Thymus (tissue), 11 donors: Measurements from ENCODE around the gene GPR31. TPM values are rescaled to one million over a fixed set of nuclear protein-coding genes. Genes with fewer than 3 reads are reported as not detected.

Source experiments
- DNase-seq, 9 donors: peaks; one replicate each; pipeline ENCODE4 v3.0.0-alpha.2; 2013; ENCODE audit warnings: low spot score in 9 of 9, low read depth in 6 of 9, missing footprints in 1 of 9
- H3K27ac ChIP-seq, 2 donors: one replicate each; pipeline ENCODE4 v1.5.1; 2013; ENCODE audit warnings: control low read depth in 1 of 2, low read depth in 1 of 2, low read length in 1 of 2, mild to moderate bottlenecking in 1 of 2, moderate library complexity in 1 of 2
- H3K27me3 ChIP-seq, 2 donors: one replicate each; pipeline ENCODE4 v1.5.1; 2013; ENCODE audit warnings: low read length in 1 of 2; ENCODE audit not compliant: control insufficient read depth in 2 of 2, insufficient read depth in 1 of 2
- H3K36me3 ChIP-seq, 2 donors: one replicate each; pipeline ENCODE4 v1.5.1; 2013; ENCODE audit warnings: low read length in 1 of 2, mild to moderate bottlenecking in 1 of 2, moderate library complexity in 1 of 2; ENCODE audit not compliant: control insufficient read depth in 2 of 2, insufficient read depth in 2 of 2
- H3K4me1 ChIP-seq, 2 donors: one replicate each; pipeline ENCODE4 v1.5.1; 2013; ENCODE audit warnings: low read length in 2 of 2; ENCODE audit not compliant: control insufficient read depth in 2 of 2, insufficient read depth in 2 of 2
- H3K4me3 ChIP-seq, 2 donors: one replicate each; pipeline ENCODE4 v1.5.1; 2013; ENCODE audit warnings: low read length in 2 of 2, control low read depth in 1 of 2, mild to moderate bottlenecking in 1 of 2
- H3K9me3 ChIP-seq, 2 donors: one replicate each; pipeline ENCODE4 v1.5.1; 2013; ENCODE audit warnings: low read length in 1 of 2, mild to moderate bottlenecking in 1 of 2; ENCODE audit not compliant: control insufficient read depth in 2 of 2, insufficient read depth in 1 of 2
- WGBS: extraction: QIAGEN DNeasy Blood & Tissue Kit; methylation state at CpG from one replicate; pipeline ENCODE4 v1.1.7; 2013; 5-methylcytosine and 5-hydroxymethylcytosine counted together
- polyA plus RNA-seq: library from polyadenylated mRNA; stranded (reverse); fragments of 200-250 nt; gene quantifications from one replicate; pipeline ENCODE4 v1.2.3, GENCODE V29; 2013
- total RNA-seq: library from RNA; stranded (reverse); fragments of 120-200 nt; gene quantifications from one replicate; pipeline ENCODE4 v1.2.4, GENCODE V29; 2013
- donor health status: healthy.

Gene GPR31
- total and polyA plus RNA-seq, 2 donors = 0.14 to 3.0 TPM

GRCh38 chr6:167112421-167112820, 45.4 kb downstream of the GPR31 start:
- H3K4me3 ChIP-seq = no peak overlapping the region
- no peaks in the 10 kb centered on the region for H3K36me3 ChIP-seq
- no peaks in the 10 kb centered on the region for H3K9me3 ChIP-seq
- 95% methylated on average over 8 of the region's 8 CpGs for WGBS
- no peak for DNase-seq
- H3K27me3 ChIP-seq = peaks cover 0 to 3% of the 10 kb centered on the region in 2 donors
- no peaks in the 10 kb centered on the region for H3K4me1 ChIP-seq
- H3K27ac ChIP-seq = peak overlapping the region in 1 of 2 donors; percentile 22

DNA sequence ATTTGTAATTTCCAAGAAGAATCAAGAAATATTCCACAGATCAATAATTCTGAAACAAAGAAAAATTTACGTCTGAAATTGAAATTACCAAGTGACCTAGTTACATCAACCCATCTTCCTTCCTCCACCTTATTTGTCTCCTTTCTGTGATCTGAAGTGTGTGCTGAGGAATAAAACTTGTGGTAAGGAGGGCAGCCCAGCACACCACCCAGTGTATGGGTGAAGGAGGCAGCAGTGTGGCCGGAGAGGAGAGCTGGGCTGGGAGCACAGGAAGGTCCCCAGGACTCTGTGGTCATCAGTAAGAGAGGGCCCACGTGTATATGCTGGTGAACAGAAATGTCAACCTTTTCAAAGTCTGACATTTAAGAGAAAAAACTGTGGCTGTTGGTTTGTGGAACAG, 46.2 kb downstream of the GPR31 start:
- no peak for DNase-seq
- H3K27me3 ChIP-seq = peaks cover 0 to 3% of the 10 kb centered on the region in 2 donors
- WGBS = 61% methylated on average over 3 of the region's 3 CpGs
- no peaks in the 10 kb centered on the region for H3K9me3 ChIP-seq
- H3K4me3 ChIP-seq = no peak overlapping the region
- no peaks in the 10 kb centered on the region for H3K4me1 ChIP-seq
- no peaks in the 10 kb centered on the region for H3K36me3 ChIP-seq
- H3K27ac ChIP-seq = no peak overlapping the region

DNA sequence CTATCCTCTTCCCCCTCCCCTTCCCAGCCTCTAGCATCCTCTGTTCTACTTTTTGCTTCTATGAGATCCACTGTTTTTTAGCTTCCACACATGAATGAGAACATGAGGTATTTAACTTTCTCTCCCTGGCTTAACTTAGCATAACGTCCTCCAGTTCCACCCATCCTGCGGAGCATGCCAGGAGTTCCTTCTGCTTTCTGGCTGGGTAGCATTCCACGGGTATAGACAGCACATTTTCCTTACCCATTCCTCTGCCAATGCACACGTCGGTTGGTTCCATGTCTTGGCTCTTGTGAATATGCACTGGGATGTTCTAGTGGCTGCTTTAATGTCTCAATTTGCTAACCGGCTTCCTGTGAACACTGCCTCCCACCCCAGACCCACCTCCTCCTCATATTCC, 48.1 kb downstream of the GPR31 start:
- Histone ChIP-seq H3K27me3 (peaks cover 0 to 3% of the 10 kb centered on the region in 2 donors), H3K9me3 (no peaks in the 10 kb centered on the region), H3K27ac (no peak overlapping the region), H3K36me3 (no peaks in the 10 kb centered on the region), H3K4me3 (no peak overlapping the region), H3K4me1 (no peaks in the 10 kb centered on the region)
- DNase-seq = no peak
- WGBS = 94% methylated on average over 6 of the region's 6 CpGs

GRCh38 chr6:167108278-167108677, 49.5 kb downstream of the GPR31 start:
- no peak overlapping the region for H3K4me3 ChIP-seq
- no peaks in the 10 kb centered on the region for H3K27me3 ChIP-seq
- H3K27ac ChIP-seq = no peak overlapping the region
- peaks cover 0 to 5% of the 10 kb centered on the region in 2 donors for H3K4me1 ChIP-seq
- no peaks in the 10 kb centered on the region for H3K36me3 ChIP-seq
- DNase-seq = no peak
- H3K9me3 ChIP-seq = no peaks in the 10 kb centered on the region
- 97% methylated on average over 5 of the region's 5 CpGs for WGBS

- Histone ChIP-seq H3K4me1 (peaks cover 0 to 6% of the 10 kb centered on the region in 2 donors), H3K9me3 (no peaks in the 10 kb centered on the region), H3K27me3 (no peaks in the 10 kb centered on the region), H3K4me3 (no peak overlapping the region), H3K36me3 (no peaks in the 10 kb centered on the region), H3K27ac (no peak overlapping the region)
- WGBS = 82% methylated on average over 7 of the region's 7 CpGs
- no peak for DNase-seq
These were observed 50.0 kb downstream of the GPR31 start for GRCh38 chr6:167107787-167108186.

- no peaks in the 10 kb centered on the region for H3K9me3 ChIP-seq
- peaks cover 0 to 6% of the 10 kb centered on the region in 2 donors for H3K4me1 ChIP-seq
- no peak overlapping the region for H3K4me3 ChIP-seq
- no peaks in the 10 kb centered on the region for H3K27me3 ChIP-seq
- no peak overlapping the region for H3K27ac ChIP-seq
- WGBS = 90% methylated on average over 1 of the region's 1 CpG
- no peak for DNase-seq
- H3K36me3 ChIP-seq = no peaks in the 10 kb centered on the region
These were observed 51.4 kb downstream of the GPR31 start for GRCh38 chr6:167106406-167106805.

Other genes starting within 250 kb of the GPR31 start
- 72.2 TPM for gene RNASET2, start 201.4 kb downstream of the GPR31 start, total RNA-seq
- 151 TPM for gene RNASET2, start 201.4 kb downstream of the GPR31 start, polyA plus RNA-seq
- gene CEP43, start 158.6 kb downstream of the GPR31 start, total RNA-seq = 25.3 TPM
- gene CEP43, start 158.6 kb downstream of the GPR31 start, polyA plus RNA-seq = 15.8 TPM
- gene CCR6, start 34.9 kb downstream of the GPR31 start, total RNA-seq = 2.7 TPM
- gene CCR6, start 34.9 kb downstream of the GPR31 start, polyA plus RNA-seq = 2.1 TPM
- 2.8 TPM for gene UNC93A, start 133.3 kb upstream of the GPR31 start, total RNA-seq
- 2.8 TPM for gene UNC93A, start 133.3 kb upstream of the GPR31 start, polyA plus RNA-seq
- gene TTLL2, start 167.1 kb upstream of the GPR31 start, total RNA-seq = 0.05 TPM
- gene TTLL2, start 167.1 kb upstream of the GPR31 start, polyA plus RNA-seq = 0.14 TPM